ENCODE data around the gene GAPVD1.

DNA sequence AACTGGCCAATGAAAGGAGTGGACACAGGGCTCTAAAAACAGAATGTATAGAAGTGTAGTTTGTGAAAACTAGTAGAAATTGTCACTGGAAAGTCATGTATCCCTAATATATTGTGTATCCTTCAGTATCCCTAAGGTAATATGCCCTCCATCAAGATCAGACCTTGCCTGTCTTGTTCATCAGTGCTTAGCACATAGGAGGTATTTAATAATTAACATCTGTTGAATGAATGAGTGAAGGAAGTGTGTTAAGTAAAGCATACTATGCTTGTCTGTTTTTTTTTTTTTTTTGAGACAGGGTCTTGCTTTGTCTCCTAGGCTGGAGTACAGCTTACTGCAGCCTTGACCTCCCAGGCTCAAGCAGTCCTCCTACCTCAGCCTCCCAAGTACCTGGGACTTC is 15.8 kb downstream of the GAPVD1 start:
- TF ChIP-seq TAF1 (IDR thresholded peaks at IDR 0.05; ENCODE audit: low read depth, low read length) (no peak), POLR2AphosphoS5 (IDR thresholded peaks at IDR 0.05; ENCODE audit: low read depth, low read length) (no peak), POLR2A (IDR thresholded peaks at IDR 0.05; ENCODE audit: low read depth, low read length) (no peak), SPI1 (IDR thresholded peaks at IDR 0.05; ENCODE audit: low read depth, low read length) (no peak), PAX5 (IDR thresholded peaks at IDR 0.05; ENCODE audit: insufficient read depth, low read length, severe bottlenecking) (no peak), POU2F2 (IDR thresholded peaks at IDR 0.05; ENCODE audit: low read depth, low read length) (no peak)

Data from GM12891 (cell line).